PC-3 (cell line): Measurements from ENCODE around the gene ZNF660. TPM values are rescaled to one million over a fixed set of nuclear protein-coding genes. Genes with fewer than 3 reads are reported as not detected.

Experiments
- ATAC-seq: fragments of 200-7000 bp; cut with Tn5 transposase; 2 replicates; pipeline ENCODE4 v1.9.1; 2020; ENCODE audit warnings: mild to moderate bottlenecking, moderate library complexity
- BruUV-seq: library from RNA; stranded (reverse); fragments of 400-500 nt; replicated peaks from 2 replicates; lab custom pipeline; 2021; lab: Mats Ljungman, UMichigan
- CTCF ChIA-PET: fragments of 300-600 bp; sonication (Branson Sonifier 250); formaldehyde crosslinking; loops from one replicate; lab custom pipeline; 2022; ENCODE audit warnings: antibody characterized with exemption; lab: Charles Lee
- POLR2A ChIA-PET: fragments of 300-600 bp; sonication (Branson Sonifier 250); formaldehyde crosslinking; loops from one replicate; lab custom pipeline; 2022; ENCODE audit warnings: antibody characterized with exemption; ENCODE audit not compliant: unreplicated experiment; lab: Charles Lee
- DNase-seq: peaks from one replicate; pipeline ENCODE4 v3.0.0-alpha.2; 2015
- H2AFZ ChIP-seq: fragments of 300-600 bp; sonication (generic); 2 replicates; pipeline ENCODE4 v1.6.0; 2016; ENCODE audit warnings: antibody characterized with exemption, low read length
- H3F3A ChIP-seq: fragments of 300-600 bp; sonication (generic); one replicate; pipeline ENCODE4 v1.6.0; 2017; ENCODE audit warnings: antibody characterized with exemption, low read length, control low read depth, mild to moderate bottlenecking; ENCODE audit not compliant: unreplicated experiment
- H3K27ac ChIP-seq: fragments of 300-600 bp; sonication (generic); 2 replicates; pipeline ENCODE4 v1.5.1; 2016; ENCODE audit warnings: mild to moderate bottlenecking, low read length
- H3K27me3 ChIP-seq: fragments of 300-600 bp; sonication (generic); 2 replicates; pipeline ENCODE4 v1.6.1; 2016; ENCODE audit warnings: low read length, mixed read lengths
- H3K36me3 ChIP-seq: fragments of 300-600 bp; sonication (generic); 2 replicates; pipeline ENCODE4 v1.6.1; 2016; ENCODE audit warnings: low read depth, mixed run types, low read length, mixed read lengths
- H3K4me1 ChIP-seq: fragments of 300-600 bp; sonication (generic); 2 replicates; pipeline ENCODE4 v1.5.1; 2016; ENCODE audit warnings: low read length; ENCODE audit not compliant: insufficient read depth
- H3K4me2 ChIP-seq: fragments of 300-600 bp; sonication (generic); 2 replicates; pipeline ENCODE4 v1.6.0; 2016; ENCODE audit warnings: low read length
- H3K4me3 ChIP-seq: fragments of 300-600 bp; sonication (generic); 2 replicates; pipeline ENCODE4 v1.5.1; 2016; ENCODE audit warnings: mild to moderate bottlenecking, low read length, mixed read lengths
- H3K79me2 ChIP-seq: fragments of 300-600 bp; sonication (generic); 2 replicates; pipeline ENCODE4 v1.6.1; 2017; ENCODE audit warnings: low read length, mixed read lengths
- H3K9ac ChIP-seq: fragments of 300-600 bp; sonication (generic); 2 replicates; pipeline ENCODE4 v1.6.0; 2016; ENCODE audit warnings: mild to moderate bottlenecking, low read length
- H3K9me2 ChIP-seq: fragments of 300-600 bp; sonication (generic); replicated peaks from 2 replicates; pipeline ENCODE4 v1.6.1; 2016; ENCODE audit warnings: mixed run types, low read length, mixed read lengths
- H3K9me3 ChIP-seq: fragments of 300-600 bp; sonication (generic); 2 replicates; pipeline ENCODE4 v1.6.1; 2016; ENCODE audit warnings: low read length, mixed read lengths
- H4K20me1 ChIP-seq: fragments of 300-600 bp; sonication (generic); 2 replicates; pipeline ENCODE4 v1.6.1; 2016; ENCODE audit warnings: low read length, mixed read lengths
- CTCF ChIP-seq: fragments of 300-600 bp; sonication (generic); conservative IDR thresholded peaks from 2 replicates; pipeline ENCODE4 v1.5.1; 2017; ENCODE audit warnings: antibody characterized with exemption, low read depth, mild to moderate bottlenecking, low read length
- EZH2 ChIP-seq: fragments of 300-600 bp; sonication (generic); IDR thresholded peaks from one replicate; pipeline ENCODE4 v1.6.1; 2017; ENCODE audit warnings: antibody characterized with exemption, mild to moderate bottlenecking, low read length; ENCODE audit not compliant: unreplicated experiment
- EZH2phosphoT487 ChIP-seq: fragments of 300-600 bp; sonication (generic); IDR thresholded peaks from 2 replicates; pipeline ENCODE4 v1.6.1; 2018; ENCODE audit warnings: mild to moderate bottlenecking, antibody characterized with exemption, low read length, borderline replicate concordance
- intact Hi-C: fragments of 100-400 bp; cut with micrococcal nuclease; formaldehyde crosslinking; loops from 2 replicates; pipeline ENCODE4 v1.9.0; 2023
- total RNA-seq: library from RNA; depleted of rRNA; stranded (reverse); fragments of >200 nt; gene quantifications from 2 replicates; pipeline ENCODE4 v1.2.3, GENCODE V29; 2014

The ZNF660 gene
- total RNA-seq, 1 experiment from 2014 or later: not detected

- no peaks in the 10 kb centered on the region for H3K27me3 ChIP-seq
- TF ChIP-seq CTCF (no peak), EZH2phosphoT487 (no peak), EZH2 (no peak)
- H3K4me3 ChIP-seq: no peak overlapping the region
- ChIA-PET CTCF (no interaction called here), POLR2A (no interaction called here)
- DNase-seq (no peak), ATAC-seq (no peak)
- intact Hi-C loops: no loop called here
- H3K4me2 ChIP-seq: no peak overlapping the region
- H3K79me2 ChIP-seq: no peaks in the 10 kb centered on the region
- no peak overlapping the region for H2AFZ ChIP-seq
- no peaks in the 10 kb centered on the region for H4K20me1 ChIP-seq
- H3K9me3 ChIP-seq: no peaks in the 10 kb centered on the region
- H3K36me3 ChIP-seq: no peaks in the 10 kb centered on the region
- BruUV-seq: no TSS peak
- no peaks in the 10 kb centered on the region for H3K4me1 ChIP-seq
- no peaks in the 10 kb centered on the region for H3K9me2 ChIP-seq
- H3F3A ChIP-seq: no peaks in the 10 kb centered on the region
- no peak overlapping the region for H3K9ac ChIP-seq
- no peak overlapping the region for H3K27ac ChIP-seq
Measured at GRCh38 chr3:44601749-44602148, 17.0 kb downstream of the ZNF660 start.

- Histone ChIP-seq H3K4me3 (no peak overlapping the region), H3K9ac (no peak overlapping the region), H4K20me1 (no peaks in the 10 kb centered on the region), H3K27ac (no peak overlapping the region), H3K4me1 (no peaks in the 10 kb centered on the region), H3K79me2 (no peaks in the 10 kb centered on the region), H3K36me3 (no peaks in the 10 kb centered on the region), H3K9me3 (no peaks in the 10 kb centered on the region), H3K9me2 (no peaks in the 10 kb centered on the region), H3K4me2 (no peak overlapping the region), H2AFZ (no peak overlapping the region), H3K27me3 (no peaks in the 10 kb centered on the region), H3F3A (no peaks in the 10 kb centered on the region)
- no TSS peak for BruUV-seq
- ChIA-PET POLR2A (interaction anchor here (0.7 kb wide), 1 partner anchor 1926 kb away, joined by 3 read pairs; no protein-coding TSS in a partner anchor), CTCF (no interaction called here)
- no peak for DNase-seq
- TF ChIP-seq CTCF: no peak
- intact Hi-C loops: no loop called here
- ATAC-seq: no peak
Measured at GRCh38 chr3:44612678-44613077, 27.9 kb downstream of the ZNF660 start.

- intact Hi-C loops: loop anchor here (1.0 to 2.0 kb wide), 6 partner anchors 23 to 302 kb away; partner anchors contain the start of genes KIAA1143, KIF15, ZNF35 and ZNF445
- no TSS peak for BruUV-seq
- no peaks in the 10 kb centered on the region for H3K9me2 ChIP-seq
- no peaks in the 10 kb centered on the region; the same call in 1 of the 2 replicates for H3K36me3 ChIP-seq
- peak within 1 kb of the TSS; percentile 92 for H3K4me3 ChIP-seq
- H3K9me3 ChIP-seq: no peaks in the 10 kb centered on the region
- DNase-seq: peak; percentile 91
- H3K4me1 ChIP-seq: peaks cover 13% of the 10 kb centered on the region
- peaks cover 39% of the 10 kb centered on the region for H3K79me2 ChIP-seq
- no peaks in the 10 kb centered on the region for H4K20me1 ChIP-seq
- peak within 1 kb of the TSS; percentile 98 for H2AFZ ChIP-seq
- no peak for TF ChIP-seq CTCF
- no peak for TF ChIP-seq EZH2
- no peak for TF ChIP-seq EZH2phosphoT487
- POLR2A ChIA-PET: interaction anchor here (0.7 kb wide), 1 partner anchor 259 kb away, joined by 3 read pairs; no protein-coding TSS in a partner anchor
- peak; percentile 96 for ATAC-seq
- H3F3A ChIP-seq: peaks cover 3% of the 10 kb centered on the region
- CTCF ChIA-PET: no interaction called here
- peak within 1 kb of the TSS; percentile 97 for H3K4me2 ChIP-seq
- H3K27me3 ChIP-seq: no peaks in the 10 kb centered on the region
- peak within 1 kb of the TSS; percentile 25 for H3K27ac ChIP-seq
- H3K9ac ChIP-seq: peak within 1 kb of the TSS; percentile 81
Measured at GRCh38 chr3:44624749-44625480, 40.2 kb downstream of the ZNF660 start, which contains the start of gene ZNF197. Gene ZNF197, plus strand, starts transcription at chr3:44625036. Its CDS starts 4,119 bp downstream, at chr3:44629155.
